Measurements from ENCODE around the gene PDE11A. TPM values are rescaled to one million over a fixed set of nuclear protein-coding genes. Genes with fewer than 3 reads are reported as not detected.

The PDE11A gene
- total and polyA plus RNA-seq, 2 donors, result 0.14 to 0.43 TPM

DNA sequence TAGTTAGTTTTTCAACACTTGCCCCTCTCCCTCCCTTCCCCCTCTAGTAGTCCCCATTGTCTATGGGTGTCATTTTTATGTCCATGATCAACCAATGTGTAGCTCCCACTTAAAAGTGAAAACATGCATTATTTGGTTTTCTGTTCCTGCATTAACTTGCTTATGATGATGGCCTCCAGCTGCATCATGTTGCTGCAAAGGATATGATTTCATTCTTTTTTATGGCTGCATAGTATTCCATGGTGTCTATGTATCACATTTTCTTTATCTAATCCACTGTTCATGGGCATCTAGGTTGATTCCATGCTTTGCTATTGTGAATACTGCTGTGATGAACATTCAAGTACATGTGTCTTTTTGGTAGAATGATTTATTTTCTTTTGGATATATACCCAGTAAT is 70.5 kb downstream of the PDE11A start:
- no peak overlapping the region for H3K4me3 ChIP-seq (ENCODE audit: low read length in 2 of 2)
- H3K36me3 ChIP-seq (ENCODE audit: control insufficient read depth in 2 of 2, insufficient read depth in 2 of 2, low read length in 1 of 2), result no peaks in the 10 kb centered on the region
- H3K9me3 ChIP-seq (ENCODE audit: control insufficient read depth in 2 of 2, insufficient read depth in 1 of 2, low read length in 1 of 2), result no peaks in the 10 kb centered on the region
- no peaks in the 10 kb centered on the region for H3K27me3 ChIP-seq (ENCODE audit: control insufficient read depth in 2 of 2, insufficient read depth in 1 of 2, low read length in 1 of 2)
- no peak overlapping the region for H3K27ac ChIP-seq (ENCODE audit: low read depth in 1 of 2, low read length in 1 of 2)
- no peak for DNase-seq (ENCODE audit: low read depth in 6 of 9, low spot score in 9 of 9)
- no peaks in the 10 kb centered on the region for H3K4me1 ChIP-seq (ENCODE audit: control insufficient read depth in 2 of 2, insufficient read depth in 2 of 2, low read length in 2 of 2)

DNA sequence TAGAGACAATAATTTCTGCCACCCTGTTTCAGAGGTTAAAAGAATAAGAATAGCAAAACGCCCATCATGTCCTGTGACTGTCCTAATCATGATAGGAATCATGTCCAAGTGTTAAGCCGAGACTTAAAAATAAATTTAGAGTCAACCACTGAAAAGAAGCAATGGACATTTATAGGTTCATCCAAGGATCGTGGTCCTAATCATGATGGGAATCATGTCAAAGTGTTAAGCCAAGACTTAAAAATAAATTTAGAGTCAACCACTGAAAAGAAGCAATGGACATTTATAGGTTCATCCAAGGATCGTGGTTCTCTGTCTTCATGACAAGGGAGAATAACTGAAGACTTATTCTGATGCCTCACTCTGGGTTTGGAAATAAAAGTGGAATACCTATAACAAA is 73.6 kb downstream of the PDE11A start:
- H3K9me3 ChIP-seq (ENCODE audit: control insufficient read depth in 2 of 2, insufficient read depth in 1 of 2, low read length in 1 of 2), result no peaks in the 10 kb centered on the region
- H3K36me3 ChIP-seq (ENCODE audit: control insufficient read depth in 2 of 2, insufficient read depth in 2 of 2, low read length in 1 of 2), result no peaks in the 10 kb centered on the region
- 94% methylated on average over 4 of the region's 4 CpGs for WGBS
- no peaks in the 10 kb centered on the region for H3K4me1 ChIP-seq (ENCODE audit: control insufficient read depth in 2 of 2, insufficient read depth in 2 of 2, low read length in 2 of 2)
- H3K27me3 ChIP-seq (ENCODE audit: control insufficient read depth in 2 of 2, insufficient read depth in 1 of 2, low read length in 1 of 2), result no peaks in the 10 kb centered on the region
- DNase-seq (ENCODE audit: low read depth in 6 of 9, low spot score in 9 of 9), result no peak
- H3K27ac ChIP-seq (ENCODE audit: low read depth in 1 of 2, low read length in 1 of 2), result no peak overlapping the region
- H3K4me3 ChIP-seq (ENCODE audit: low read length in 2 of 2), result no peak overlapping the region

- Histone ChIP-seq H3K36me3 (ENCODE audit: control insufficient read depth in 2 of 2, insufficient read depth in 2 of 2, low read length in 1 of 2) (no peaks in the 10 kb centered on the region), H3K27ac (ENCODE audit: low read depth in 1 of 2, low read length in 1 of 2) (no peak overlapping the region), H3K27me3 (ENCODE audit: control insufficient read depth in 2 of 2, insufficient read depth in 1 of 2, low read length in 1 of 2) (no peaks in the 10 kb centered on the region), H3K4me1 (ENCODE audit: control insufficient read depth in 2 of 2, insufficient read depth in 2 of 2, low read length in 2 of 2) (no peaks in the 10 kb centered on the region), H3K9me3 (ENCODE audit: control insufficient read depth in 2 of 2, insufficient read depth in 1 of 2, low read length in 1 of 2) (no peaks in the 10 kb centered on the region), H3K4me3 (ENCODE audit: low read length in 2 of 2) (no peak overlapping the region)
- DNase-seq (ENCODE audit: low read depth in 6 of 9, low spot score in 9 of 9), result no peak
- 84% methylated on average over 2 of the region's 2 CpGs for WGBS
These were observed 74.6 kb downstream of the PDE11A start for GRCh38 chr2:177998006-177998405.

GRCh38 chr2:177992992-177993391 is 79.6 kb downstream of the PDE11A start:
- H3K36me3 ChIP-seq (ENCODE audit: control insufficient read depth in 2 of 2, insufficient read depth in 2 of 2, low read length in 1 of 2), result no peaks in the 10 kb centered on the region
- WGBS, result 80% methylated on average over 2 of the region's 2 CpGs
- no peaks in the 10 kb centered on the region for H3K9me3 ChIP-seq (ENCODE audit: control insufficient read depth in 2 of 2, insufficient read depth in 1 of 2, low read length in 1 of 2)
- H3K27ac ChIP-seq (ENCODE audit: low read depth in 1 of 2, low read length in 1 of 2), result no peak overlapping the region
- no peak overlapping the region for H3K4me3 ChIP-seq (ENCODE audit: low read length in 2 of 2)
- H3K4me1 ChIP-seq (ENCODE audit: control insufficient read depth in 2 of 2, insufficient read depth in 2 of 2, low read length in 2 of 2), result no peaks in the 10 kb centered on the region
- no peaks in the 10 kb centered on the region for H3K27me3 ChIP-seq (ENCODE audit: control insufficient read depth in 2 of 2, insufficient read depth in 1 of 2, low read length in 1 of 2)
- no peak for DNase-seq (ENCODE audit: low read depth in 6 of 9, low spot score in 9 of 9)

DNA sequence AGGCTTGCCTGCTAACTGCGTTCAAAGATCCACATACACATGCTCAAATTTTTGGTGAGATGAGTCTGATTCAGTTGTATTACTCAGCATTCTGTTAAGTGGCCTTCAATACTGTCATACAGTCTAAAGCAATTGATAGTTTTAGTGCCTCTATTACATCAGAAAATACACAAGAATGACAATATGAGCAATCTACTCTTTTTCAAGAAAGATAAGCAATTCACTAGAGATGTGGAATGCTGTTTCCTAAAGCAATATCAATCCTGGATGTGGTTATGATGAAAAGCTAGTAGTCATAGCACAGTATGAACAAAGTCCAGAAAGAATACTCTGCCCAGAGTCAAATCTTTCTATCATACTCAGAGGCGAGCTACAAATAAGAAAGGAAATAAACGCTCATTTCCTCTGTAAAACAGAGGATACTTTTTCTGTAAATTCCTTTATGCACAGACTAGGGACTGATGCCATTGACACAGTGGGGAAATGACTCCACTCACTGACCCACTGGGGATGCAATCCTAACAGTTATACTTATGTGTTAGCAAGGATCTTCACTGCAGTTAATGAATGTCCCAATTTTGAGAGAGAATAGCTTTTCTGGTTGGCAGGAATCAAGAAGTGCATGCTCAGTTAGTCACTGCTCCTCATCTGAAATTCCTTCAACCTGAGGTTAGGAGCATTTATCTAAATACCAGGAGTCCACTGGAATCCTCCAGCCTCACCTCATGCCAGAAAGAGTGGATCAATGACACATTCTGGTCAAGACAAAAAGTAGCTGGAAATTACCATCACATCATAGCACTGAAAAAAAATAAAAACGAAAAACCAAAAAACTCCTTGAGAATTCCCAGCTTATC is 83.3 kb downstream of the PDE11A start:
- no peaks in the 10 kb centered on the region for H3K4me1 ChIP-seq (ENCODE audit: control insufficient read depth in 2 of 2, insufficient read depth in 2 of 2, low read length in 2 of 2)
- no peak overlapping the region for H3K27ac ChIP-seq (ENCODE audit: low read depth in 1 of 2, low read length in 1 of 2)
- H3K9me3 ChIP-seq (ENCODE audit: control insufficient read depth in 2 of 2, insufficient read depth in 1 of 2, low read length in 1 of 2), result no peaks in the 10 kb centered on the region
- H3K27me3 ChIP-seq (ENCODE audit: control insufficient read depth in 2 of 2, insufficient read depth in 1 of 2, low read length in 1 of 2), result no peaks in the 10 kb centered on the region
- no peak for DNase-seq (ENCODE audit: low read depth in 6 of 9, low spot score in 9 of 9)
- no peaks in the 10 kb centered on the region for H3K36me3 ChIP-seq (ENCODE audit: control insufficient read depth in 2 of 2, insufficient read depth in 2 of 2, low read length in 1 of 2)
- no peak overlapping the region for H3K4me3 ChIP-seq (ENCODE audit: low read length in 2 of 2)
- WGBS, result 93% methylated on average over 4 of the region's 4 CpGs

- H3K27me3 ChIP-seq (ENCODE audit: control insufficient read depth in 2 of 2, insufficient read depth in 1 of 2, low read length in 1 of 2), result no peaks in the 10 kb centered on the region
- no peak overlapping the region for H3K4me3 ChIP-seq (ENCODE audit: low read length in 2 of 2)
- no peaks in the 10 kb centered on the region for H3K4me1 ChIP-seq (ENCODE audit: control insufficient read depth in 2 of 2, insufficient read depth in 2 of 2, low read length in 2 of 2)
- no peak overlapping the region for H3K27ac ChIP-seq (ENCODE audit: low read depth in 1 of 2, low read length in 1 of 2)
- no peak for DNase-seq (ENCODE audit: low read depth in 6 of 9, low spot score in 9 of 9)
- H3K9me3 ChIP-seq (ENCODE audit: control insufficient read depth in 2 of 2, insufficient read depth in 1 of 2, low read length in 1 of 2), result no peaks in the 10 kb centered on the region
- WGBS, result 23% methylated on average over 1 of the region's 1 CpG
- H3K36me3 ChIP-seq (ENCODE audit: control insufficient read depth in 2 of 2, insufficient read depth in 2 of 2, low read length in 1 of 2), result no peaks in the 10 kb centered on the region
These were observed 87.8 kb downstream of the PDE11A start for GRCh38 chr2:177984749-177985148.

- H3K9me3 ChIP-seq (ENCODE audit: control insufficient read depth in 2 of 2, insufficient read depth in 1 of 2, low read length in 1 of 2), result no peaks in the 10 kb centered on the region
- H3K27me3 ChIP-seq (ENCODE audit: control insufficient read depth in 2 of 2, insufficient read depth in 1 of 2, low read length in 1 of 2), result no peaks in the 10 kb centered on the region
- H3K4me3 ChIP-seq (ENCODE audit: low read length in 2 of 2), result no peak overlapping the region
- no peaks in the 10 kb centered on the region for H3K36me3 ChIP-seq (ENCODE audit: control insufficient read depth in 2 of 2, insufficient read depth in 2 of 2, low read length in 1 of 2)
- no peaks in the 10 kb centered on the region for H3K4me1 ChIP-seq (ENCODE audit: control insufficient read depth in 2 of 2, insufficient read depth in 2 of 2, low read length in 2 of 2)
- 2% methylated on average over 2 of the region's 2 CpGs for WGBS
- H3K27ac ChIP-seq (ENCODE audit: low read depth in 1 of 2, low read length in 1 of 2), result no peak overlapping the region
- peak in 8 of 9 donors; percentile 1 to 42 (median 6) for DNase-seq (ENCODE audit: low read depth in 6 of 9, low spot score in 9 of 9)
These were observed 89.3 kb downstream of the PDE11A start for GRCh38 chr2:177983183-177983788.

- Histone ChIP-seq H3K4me1 (ENCODE audit: control insufficient read depth in 2 of 2, insufficient read depth in 2 of 2, low read length in 2 of 2) (no peaks in the 10 kb centered on the region), H3K9me3 (ENCODE audit: control insufficient read depth in 2 of 2, insufficient read depth in 1 of 2, low read length in 1 of 2) (no peaks in the 10 kb centered on the region), H3K27me3 (ENCODE audit: control insufficient read depth in 2 of 2, insufficient read depth in 1 of 2, low read length in 1 of 2) (no peaks in the 10 kb centered on the region), H3K4me3 (ENCODE audit: low read length in 2 of 2) (no peak overlapping the region), H3K36me3 (ENCODE audit: control insufficient read depth in 2 of 2, insufficient read depth in 2 of 2, low read length in 1 of 2) (no peaks in the 10 kb centered on the region), H3K27ac (ENCODE audit: low read depth in 1 of 2, low read length in 1 of 2) (no peak overlapping the region)
- 97% methylated on average over 7 of the region's 8 CpGs for WGBS
- DNase-seq (ENCODE audit: low read depth in 6 of 9, low spot score in 9 of 9), result no peak
These were observed 99.8 kb downstream of the PDE11A start for GRCh38 chr2:177972782-177973181.

DNA sequence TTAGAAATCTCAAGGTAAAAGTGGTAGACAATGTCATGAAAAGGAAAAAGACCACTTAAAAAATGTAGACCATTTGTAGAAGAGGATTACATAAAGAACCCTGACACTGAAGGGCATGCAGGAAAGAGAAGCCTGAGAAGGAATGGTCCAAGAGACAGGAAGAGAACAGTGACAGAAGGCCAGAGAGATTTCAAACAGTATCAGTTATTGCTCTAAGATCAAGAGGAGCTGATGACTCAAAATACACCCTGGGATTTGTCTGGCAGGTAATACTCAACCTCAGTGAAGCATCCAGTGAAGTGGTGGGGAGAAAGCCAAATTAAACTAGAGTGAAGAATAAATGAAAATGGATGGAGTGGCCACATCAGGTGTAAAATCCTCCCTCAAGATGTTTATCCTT is 100.5 kb downstream of the PDE11A start:
- H3K4me3 ChIP-seq (ENCODE audit: low read length in 2 of 2), result no peak overlapping the region
- H3K27me3 ChIP-seq (ENCODE audit: control insufficient read depth in 2 of 2, insufficient read depth in 1 of 2, low read length in 1 of 2), result no peaks in the 10 kb centered on the region
- H3K36me3 ChIP-seq (ENCODE audit: control insufficient read depth in 2 of 2, insufficient read depth in 2 of 2, low read length in 1 of 2), result no peaks in the 10 kb centered on the region
- no peak for DNase-seq (ENCODE audit: low read depth in 6 of 9, low spot score in 9 of 9)
- H3K27ac ChIP-seq (ENCODE audit: low read depth in 1 of 2, low read length in 1 of 2), result no peak overlapping the region
- no peaks in the 10 kb centered on the region for H3K4me1 ChIP-seq (ENCODE audit: control insufficient read depth in 2 of 2, insufficient read depth in 2 of 2, low read length in 2 of 2)
- H3K9me3 ChIP-seq (ENCODE audit: control insufficient read depth in 2 of 2, insufficient read depth in 1 of 2, low read length in 1 of 2), result no peaks in the 10 kb centered on the region

Data from thymus (tissue), 11 donors.